ENCODE data around the gene PTGS2. TPM values are rescaled to one million over a fixed set of nuclear protein-coding genes. Genes with fewer than 3 reads are reported as not detected.

Gene PTGS2
- total RNA-seq, 1 donor from 2014 or later: 0.53 TPM

Other genes with a start within 250 kb of the PTGS2 start
- not detected for gene PDC, start 219.3 kb downstream of the PTGS2 start, total RNA-seq
- gene PLA2G4A, start 148.5 kb upstream of the PTGS2 start, total RNA-seq: 0.75 TPM